ENCODE measurements around the gene ANO4. TPM values are rescaled to one million over a fixed set of nuclear protein-coding genes. Genes with fewer than 3 reads are reported as not detected.

Gene ANO4
- total RNA-seq, 1 experiment from 2014 or later, result 5.7 TPM

GRCh38 chr12:101010896-101011295, 216.3 kb downstream of the ANO4 start:
- no peak overlapping the region for H2BK20ac ChIP-seq (ENCODE audit: low read depth, low read length, poor library complexity, severe bottlenecking)
- no peak overlapping the region for H2AK5ac ChIP-seq (ENCODE audit: insufficient read length, low read length)
- H3K23ac ChIP-seq (ENCODE audit: insufficient read length, low read depth, low read length), result no peak overlapping the region
- no peak overlapping the region for H2AFZ ChIP-seq (ENCODE audit: low read length)
- H3K56ac ChIP-seq (ENCODE audit: insufficient read length, low read depth, low read length), result no peak overlapping the region
- no peak overlapping the region for H4K8ac ChIP-seq (replicated peaks; ENCODE audit: insufficient read length, low read depth, low read length)
- H3K79me2 ChIP-seq (ENCODE audit: insufficient read depth, low read length), result no peaks in the 10 kb centered on the region
- no peak overlapping the region for H4K5ac ChIP-seq (ENCODE audit: insufficient read length, low read depth, low read length)
- no peaks in the 10 kb centered on the region for H3K27me3 ChIP-seq (ENCODE audit: insufficient read depth, low read length)
- no peak overlapping the region for H2BK5ac ChIP-seq (ENCODE audit: insufficient read length, low read length)
- H3K27me3 Mint-ChIP-seq (ENCODE audit: low read depth), result no peaks in the 10 kb centered on the region
- H3K4me2 ChIP-seq (ENCODE audit: insufficient read depth, insufficient read length, low read length), result no peak overlapping the region
- H2BK120ac ChIP-seq (ENCODE audit: low read depth, low read length, poor library complexity, severe bottlenecking), result no peak overlapping the region
- H3K4me1 ChIP-seq (ENCODE audit: insufficient read depth, low read length), result no peaks in the 10 kb centered on the region
- no peaks in the 10 kb centered on the region for H4K20me1 ChIP-seq (ENCODE audit: control insufficient read depth, insufficient read depth, insufficient read length)
- no peaks in the 10 kb centered on the region for H3K79me1 ChIP-seq (ENCODE audit: insufficient read depth, low read depth, low read length, poor library complexity, severe bottlenecking)
- no peak overlapping the region for H3K9ac ChIP-seq (ENCODE audit: extremely low read depth, insufficient read length, low read length)
- DNase-seq, result no peak
- H3K27ac Mint-ChIP-seq, result no peak overlapping the region
- no peaks in the 10 kb centered on the region for H3K4me1 Mint-ChIP-seq
- H3K4me3 Mint-ChIP-seq, result no peak overlapping the region
- no peak overlapping the region for H3K4ac ChIP-seq (ENCODE audit: low read depth, low read length)
- H3K9me3 Mint-ChIP-seq, result peaks cover 8 to 14% of the 10 kb centered on the region in 2 experiments
- H3K18ac ChIP-seq (ENCODE audit: insufficient read length, low read depth, low read length), result no peak overlapping the region
- no peak overlapping the region for H3T11ph ChIP-seq (ENCODE audit: low read length)
- peaks cover 0 to 17% (median 14%) of the 10 kb centered on the region in 3 experiments; a peak in 5 of 7 replicates for H3K36me3 Mint-ChIP-seq (ENCODE audit: insufficient read depth in 1 of 3, low read depth in 3 of 3)
- WGBS (ENCODE audit: extremely low coverage, insufficient read length, low lambda C conversion rate), result no CpG with 5 or more reads among the region's 1 CpG
- H3K14ac ChIP-seq (ENCODE audit: insufficient read depth, low read length), result no peak overlapping the region
- H3K27ac ChIP-seq (ENCODE audit: insufficient read length, low read depth, low read length), result no peak overlapping the region
- TF ChIP-seq CTCF (conservative IDR thresholded peaks at IDR 0.05), result no peak
- no peak overlapping the region for H2BK12ac ChIP-seq (ENCODE audit: insufficient read length, low read depth, low read length)
- H3K9me3 ChIP-seq (ENCODE audit: control insufficient read depth, low read depth, low read length), result no peaks in the 10 kb centered on the region
- H3K23me2 ChIP-seq (ENCODE audit: insufficient read length, low read depth, low read length, poor library complexity, severe bottlenecking), result no peaks in the 10 kb centered on the region
- H2BK15ac ChIP-seq (ENCODE audit: low read depth, low read length), result no peak overlapping the region
- H4K91ac ChIP-seq (ENCODE audit: insufficient read length, low read depth, low read length), result no peak overlapping the region
